Trophoblast cell (in vitro differentiated cells and primary cell): ENCODE results near the gene SYCN.

Experiments used
- DNase-seq, 2 donors: peaks; one replicate each; pipeline ENCODE4 v3.0.0-alpha.2; 2016
- H2AFZ ChIP-seq: 2 replicates; pipeline ENCODE4 v1.6.1; 2013; ENCODE audit warnings: low read length, moderate library complexity, mild to moderate bottlenecking; ENCODE audit not compliant: insufficient read depth, poor library complexity
- H2AK5ac ChIP-seq: 2 replicates; pipeline ENCODE4 v1.6.1; 2013; ENCODE audit warnings: mild to moderate bottlenecking, low read length
- H2BK120ac ChIP-seq: 2 replicates; pipeline ENCODE4 v1.6.1; 2013; ENCODE audit warnings: low read length, mild to moderate bottlenecking, moderate library complexity; ENCODE audit not compliant: insufficient read depth, poor library complexity
- H2BK12ac ChIP-seq: 2 replicates; pipeline ENCODE4 v1.6.1; 2013; ENCODE audit warnings: mild to moderate bottlenecking, low read length, moderate library complexity
- H2BK5ac ChIP-seq: 2 replicates; pipeline ENCODE4 v1.6.1; 2013; ENCODE audit warnings: low read length, low read depth, moderate library complexity, mild to moderate bottlenecking; ENCODE audit not compliant: poor library complexity
- H3K14ac ChIP-seq: 2 replicates; pipeline ENCODE4 v1.6.1; 2013; ENCODE audit warnings: mild to moderate bottlenecking, low read length
- H3K18ac ChIP-seq: 2 replicates; pipeline ENCODE4 v1.6.1; 2013; ENCODE audit warnings: mild to moderate bottlenecking, low read length
- H3K23ac ChIP-seq: 2 replicates; pipeline ENCODE4 v1.6.1; 2013; ENCODE audit warnings: low read length
- H3K27ac ChIP-seq: 2 replicates; pipeline ENCODE4 v1.5.1; 2013; ENCODE audit warnings: low read depth, mild to moderate bottlenecking, inconsistent platforms, low read length, moderate library complexity
- H3K27me3 ChIP-seq: 2 replicates; pipeline ENCODE4 v1.6.1; 2013; ENCODE audit warnings: inconsistent platforms, mild to moderate bottlenecking, low read length, moderate library complexity; ENCODE audit not compliant: insufficient read depth
- H3K36me3 ChIP-seq, 2 experiments: 1 replicate in 1 of 2; 2 replicates in 1 of 2; pipeline ENCODE4 v1.6.1; 2013; ENCODE audit warnings: low read length in 2 of 2, mild to moderate bottlenecking in 2 of 2, moderate library complexity in 1 of 2; ENCODE audit not compliant: insufficient read depth in 2 of 2, control insufficient read depth in 1 of 2
- H3K4ac ChIP-seq: 2 replicates; pipeline ENCODE4 v1.6.1; 2013; ENCODE audit warnings: low read depth, mild to moderate bottlenecking, low read length, moderate library complexity
- H3K4me1 ChIP-seq, 2 experiments: 1 replicate in 1 of 2; 2 replicates in 1 of 2; pipeline ENCODE4 v1.6.1; 2013; ENCODE audit warnings: low read length in 2 of 2, mild to moderate bottlenecking in 2 of 2, moderate library complexity in 1 of 2; ENCODE audit not compliant: insufficient read depth in 2 of 2, control insufficient read depth in 1 of 2
- H3K4me2 ChIP-seq: 2 replicates; pipeline ENCODE4 v1.6.1; 2013; ENCODE audit warnings: inconsistent platforms, mild to moderate bottlenecking, low read length, moderate library complexity
- H3K4me3 ChIP-seq: 2 replicates; pipeline ENCODE4 v1.5.1; 2013; ENCODE audit warnings: mild to moderate bottlenecking, low read depth, low read length, inconsistent platforms
- H3K79me1 ChIP-seq: one replicate; pipeline ENCODE4 v1.6.1; 2013; ENCODE audit warnings: low read length
- H3K79me2 ChIP-seq: 2 replicates; pipeline ENCODE4 v1.6.1; 2013; ENCODE audit warnings: low read length, mild to moderate bottlenecking; ENCODE audit not compliant: control insufficient read depth, insufficient read depth, poor library complexity
- H3K9ac ChIP-seq: 2 replicates; pipeline ENCODE4 v1.6.1; 2013; ENCODE audit warnings: mild to moderate bottlenecking, low read length
- H3K9me3 ChIP-seq: 2 replicates; pipeline ENCODE4 v1.6.1; 2013; ENCODE audit warnings: low read depth, mild to moderate bottlenecking, control low read depth, inconsistent platforms, low read length; ENCODE audit not compliant: insufficient read depth
- H4K12ac ChIP-seq: 2 replicates; pipeline ENCODE4 v1.6.1; 2013; ENCODE audit warnings: low read depth, mild to moderate bottlenecking, low read length, moderate library complexity
- H4K8ac ChIP-seq: 2 replicates; pipeline ENCODE4 v1.6.1; 2013; ENCODE audit warnings: low read depth, mild to moderate bottlenecking, low read length, moderate library complexity
- H4K91ac ChIP-seq: one replicate; pipeline ENCODE4 v1.6.1; 2013; ENCODE audit warnings: low read depth, mild to moderate bottlenecking, low read length, moderate library complexity
- WGBS: extraction: QIAGEN DNeasy Blood & Tissue Kit; methylation state at CpG from one replicate; pipeline ENCODE4 v1.1.7; 2013; ENCODE audit warnings: missing lambda C conversion rate; ENCODE audit not compliant: insufficient read length, insufficient coverage; ENCODE audit errors: extremely low coverage; 5-methylcytosine and 5-hydroxymethylcytosine counted together

The SYCN gene

DNA sequence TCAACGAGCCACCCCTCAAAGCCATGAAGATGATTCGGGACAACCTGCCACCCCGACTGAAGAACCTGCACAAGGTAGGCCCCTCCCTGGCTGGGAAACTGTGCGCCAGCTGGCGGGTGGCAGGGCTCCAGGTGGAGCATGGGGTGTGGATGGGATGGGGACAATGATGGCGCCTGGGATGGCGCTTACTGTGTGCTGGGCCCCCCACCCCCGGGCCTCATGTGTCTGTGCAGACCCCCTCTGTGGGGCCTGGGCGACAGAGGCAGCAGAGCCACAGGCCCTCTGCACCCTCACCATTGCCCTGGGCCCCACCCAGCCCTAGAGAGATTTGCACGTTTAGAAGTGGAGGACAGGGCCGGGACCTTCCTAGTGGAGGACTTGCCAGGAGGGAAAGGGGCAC, 26.3 kb downstream of the SYCN start:
- peaks cover 0 to 3% of the 10 kb centered on the region in 2 experiments for H3K4me1 ChIP-seq
- no peak overlapping the region for H3K4me3 ChIP-seq
- H3K4me2 ChIP-seq: no peak overlapping the region
- H2AFZ ChIP-seq: no peak overlapping the region
- no peak overlapping the region for H4K8ac ChIP-seq
- no peak overlapping the region for H3K9ac ChIP-seq
- no peak overlapping the region for H2BK5ac ChIP-seq
- DNase-seq: no peak
- H2BK120ac ChIP-seq: no peak overlapping the region
- no CpG with 5 or more reads among the region's 11 CpGs for WGBS
- H3K27ac ChIP-seq: no peak overlapping the region
- H3K23ac ChIP-seq: no peak overlapping the region
- H4K91ac ChIP-seq: no peak overlapping the region
- no peak overlapping the region for H2AK5ac ChIP-seq
- H3K79me1 ChIP-seq: no peaks in the 10 kb centered on the region
- peaks cover 82 to 83% of the 10 kb centered on the region in 2 experiments for H3K36me3 ChIP-seq
- H3K27me3 ChIP-seq: no peaks in the 10 kb centered on the region
- no peak overlapping the region for H3K4ac ChIP-seq
- H3K18ac ChIP-seq: no peak overlapping the region
- no peak overlapping the region for H4K12ac ChIP-seq
- H3K14ac ChIP-seq: no peak overlapping the region
- H3K9me3 ChIP-seq: peaks cover 5% of the 10 kb centered on the region
- no peak overlapping the region for H2BK12ac ChIP-seq
- no peaks in the 10 kb centered on the region for H3K79me2 ChIP-seq

DNA sequence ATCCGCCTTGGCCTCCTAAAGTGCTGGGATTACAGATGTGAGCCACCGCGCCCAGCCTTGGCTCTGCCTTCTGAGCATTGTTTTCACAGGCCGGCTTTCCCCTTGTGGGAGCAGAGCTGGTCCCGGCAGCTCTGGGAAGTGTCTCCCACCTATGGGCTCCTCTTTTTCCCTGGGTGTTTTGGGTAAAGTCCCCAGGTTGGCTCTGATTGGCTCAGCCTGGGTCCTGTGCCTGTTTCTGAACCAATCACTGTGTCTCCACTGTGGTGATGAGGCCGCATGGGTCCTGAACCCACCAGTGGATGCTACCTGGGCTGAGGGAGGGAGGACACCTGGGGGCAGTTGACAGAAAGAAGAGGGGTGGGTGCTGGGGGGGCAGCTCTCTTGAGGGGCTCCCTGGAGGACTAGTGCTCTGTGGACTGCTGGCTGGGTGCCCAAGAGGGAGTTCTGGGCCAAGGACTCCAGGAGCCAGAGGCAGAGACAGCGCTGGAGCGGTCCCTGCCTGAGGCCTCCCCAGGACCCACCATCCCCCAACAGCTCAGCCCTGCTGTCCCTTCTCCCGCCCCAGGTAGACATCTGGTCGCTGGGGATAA, 26.9 kb downstream of the SYCN start:
- DNase-seq: no peak
- H4K8ac ChIP-seq: no peak overlapping the region
- no peak overlapping the region for H3K27ac ChIP-seq
- no peaks in the 10 kb centered on the region for H3K79me1 ChIP-seq
- H3K4me3 ChIP-seq: no peak overlapping the region
- H3K18ac ChIP-seq: no peak overlapping the region
- no peak overlapping the region for H3K14ac ChIP-seq
- H3K36me3 ChIP-seq: peaks cover 88% of the 10 kb centered on the region in 2 experiments
- no peak overlapping the region for H3K9ac ChIP-seq
- no peak overlapping the region for H2BK120ac ChIP-seq
- H3K4me1 ChIP-seq: peaks cover 0 to 3% of the 10 kb centered on the region in 2 experiments
- no peak overlapping the region for H2AFZ ChIP-seq
- no peak overlapping the region for H2AK5ac ChIP-seq
- no peak overlapping the region for H3K4ac ChIP-seq
- no peak overlapping the region for H3K4me2 ChIP-seq
- H4K12ac ChIP-seq: no peak overlapping the region
- no peak overlapping the region for H4K91ac ChIP-seq
- H2BK5ac ChIP-seq: no peak overlapping the region
- no peak overlapping the region for H2BK12ac ChIP-seq
- no CpG with 5 or more reads among the region's 10 CpGs for WGBS
- H3K79me2 ChIP-seq: no peaks in the 10 kb centered on the region
- no peaks in the 10 kb centered on the region for H3K27me3 ChIP-seq
- no peak overlapping the region for H3K23ac ChIP-seq
- peaks cover 5% of the 10 kb centered on the region for H3K9me3 ChIP-seq

DNA sequence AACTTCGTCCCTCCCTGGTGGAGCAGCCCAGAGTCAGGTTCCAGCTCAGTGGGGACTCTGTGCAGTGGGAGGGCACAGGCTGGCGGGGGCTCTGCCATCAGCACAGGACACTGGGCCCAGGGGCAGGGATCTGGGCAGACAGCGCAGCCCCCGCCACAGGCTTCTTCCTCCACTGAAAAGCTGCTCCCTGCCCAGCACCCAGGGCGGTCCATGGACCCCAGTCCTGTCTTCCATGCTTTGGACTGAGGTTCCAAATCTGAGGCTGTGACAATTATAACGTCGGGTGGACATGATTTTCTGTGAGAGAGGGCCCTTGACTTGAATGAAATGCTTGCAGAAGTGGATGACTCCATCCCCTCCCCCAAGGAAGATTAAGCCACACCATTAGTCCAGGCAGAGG, 28.5 kb downstream of the SYCN start:
- Histone ChIP-seq H3K4ac (no peak overlapping the region), H2AK5ac (no peak overlapping the region), H3K79me1 (peaks cover 1% of the 10 kb centered on the region), H3K23ac (no peak overlapping the region), H3K4me3 (no peak overlapping the region), H3K18ac (no peak overlapping the region), H3K79me2 (no peaks in the 10 kb centered on the region), H4K91ac (no peak overlapping the region), H4K12ac (no peak overlapping the region), H3K9me3 (peaks cover 5% of the 10 kb centered on the region), H4K8ac (no peak overlapping the region), H3K27me3 (no peaks in the 10 kb centered on the region), H2BK12ac (no peak overlapping the region), H3K27ac (no peak overlapping the region), H3K4me2 (no peak overlapping the region), H2BK5ac (no peak overlapping the region), H3K9ac (no peak overlapping the region), H2AFZ (no peak overlapping the region), H3K36me3 (peaks cover 85 to 87% of the 10 kb centered on the region in 2 experiments), H3K14ac (no peak overlapping the region), H2BK120ac (no peak overlapping the region), H3K4me1 (peaks cover 0 to 3% of the 10 kb centered on the region in 2 experiments)
- no peak for DNase-seq
- no CpG with 5 or more reads among the region's 7 CpGs for WGBS

DNA sequence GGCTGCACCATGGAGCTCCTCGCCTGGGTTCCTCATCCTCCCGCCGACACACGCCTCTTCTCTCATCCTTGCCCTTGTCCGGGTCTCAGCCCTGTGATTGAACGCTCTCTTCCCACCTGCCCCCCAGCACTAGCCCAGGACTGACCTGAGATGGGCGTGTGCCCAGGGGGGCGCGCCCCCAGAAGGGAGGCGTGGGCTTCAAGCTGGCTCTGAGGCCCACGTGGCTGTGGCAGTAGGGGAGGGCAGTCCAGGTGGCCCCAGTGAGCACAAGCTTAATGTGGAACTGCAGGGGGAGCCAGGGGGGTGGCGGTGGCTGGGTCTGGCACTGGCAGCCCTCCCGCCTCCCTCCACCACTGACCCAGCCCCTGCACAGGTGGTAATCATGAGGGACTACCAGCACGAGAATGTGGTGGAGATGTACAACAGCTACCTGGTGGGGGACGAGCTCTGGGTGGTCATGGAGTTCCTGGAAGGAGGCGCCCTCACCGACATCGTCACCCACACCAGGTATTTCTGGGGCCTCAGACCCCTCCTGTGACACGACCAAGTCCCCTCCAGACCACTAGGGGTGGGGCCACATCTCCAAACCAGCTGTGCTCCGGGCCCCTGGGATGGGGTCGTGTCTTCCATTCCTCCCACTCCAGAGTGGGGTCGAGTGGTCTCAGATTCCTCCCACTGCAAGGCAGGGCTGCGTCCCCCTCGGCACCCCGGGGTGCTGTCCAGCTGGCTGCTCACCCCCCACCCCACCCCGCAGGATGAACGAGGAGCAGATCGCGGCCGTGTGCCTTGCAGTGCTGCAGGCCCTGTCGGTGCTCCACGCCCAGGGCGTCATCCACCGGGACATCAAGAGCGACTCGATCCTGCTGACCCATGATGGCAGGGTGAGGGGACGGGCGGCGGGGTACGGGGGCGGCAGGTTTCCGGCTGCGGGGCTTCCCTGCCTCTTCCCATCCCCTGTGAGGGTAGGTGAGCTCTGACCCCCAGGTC, 29.2 kb downstream of the SYCN start:
- no peak overlapping the region for H2BK12ac ChIP-seq
- no peak overlapping the region for H3K27ac ChIP-seq
- no peak overlapping the region for H3K14ac ChIP-seq
- H3K18ac ChIP-seq: no peak overlapping the region
- WGBS: no CpG with 5 or more reads among the region's 43 CpGs
- H3K79me1 ChIP-seq: peaks cover 1% of the 10 kb centered on the region
- no peak overlapping the region for H2AFZ ChIP-seq
- H3K4me2 ChIP-seq: no peak overlapping the region
- no peak overlapping the region for H2AK5ac ChIP-seq
- H3K79me2 ChIP-seq: no peaks in the 10 kb centered on the region
- peaks cover 0 to 3% of the 10 kb centered on the region in 2 experiments for H3K4me1 ChIP-seq
- peaks cover 89% of the 10 kb centered on the region in 2 experiments for H3K36me3 ChIP-seq
- H3K9ac ChIP-seq: no peak overlapping the region
- H3K4ac ChIP-seq: no peak overlapping the region
- H3K27me3 ChIP-seq: no peaks in the 10 kb centered on the region
- H4K12ac ChIP-seq: no peak overlapping the region
- no peak overlapping the region for H2BK120ac ChIP-seq
- no peak overlapping the region for H3K4me3 ChIP-seq
- DNase-seq: no peak
- H3K9me3 ChIP-seq: peaks cover 3% of the 10 kb centered on the region
- no peak overlapping the region for H4K8ac ChIP-seq
- H2BK5ac ChIP-seq: no peak overlapping the region
- no peak overlapping the region for H3K23ac ChIP-seq
- H4K91ac ChIP-seq: no peak overlapping the region
